ENCODE measurements around the gene CPLX3. TPM values are rescaled to one million over a fixed set of nuclear protein-coding genes. Genes with fewer than 3 reads are reported as not detected.
A peak's percentile ranks its signal among the peaks of the same experiment; 100 is the strongest.
"Not testable (repeated sequence)": the region's sequence is repeated elsewhere in the genome, so short reads cannot be mapped to it uniquely, and the experiment has no call there.

CPLX3 gene
- polyA plus RNA-seq, 1 donor, result not detected

DNA sequence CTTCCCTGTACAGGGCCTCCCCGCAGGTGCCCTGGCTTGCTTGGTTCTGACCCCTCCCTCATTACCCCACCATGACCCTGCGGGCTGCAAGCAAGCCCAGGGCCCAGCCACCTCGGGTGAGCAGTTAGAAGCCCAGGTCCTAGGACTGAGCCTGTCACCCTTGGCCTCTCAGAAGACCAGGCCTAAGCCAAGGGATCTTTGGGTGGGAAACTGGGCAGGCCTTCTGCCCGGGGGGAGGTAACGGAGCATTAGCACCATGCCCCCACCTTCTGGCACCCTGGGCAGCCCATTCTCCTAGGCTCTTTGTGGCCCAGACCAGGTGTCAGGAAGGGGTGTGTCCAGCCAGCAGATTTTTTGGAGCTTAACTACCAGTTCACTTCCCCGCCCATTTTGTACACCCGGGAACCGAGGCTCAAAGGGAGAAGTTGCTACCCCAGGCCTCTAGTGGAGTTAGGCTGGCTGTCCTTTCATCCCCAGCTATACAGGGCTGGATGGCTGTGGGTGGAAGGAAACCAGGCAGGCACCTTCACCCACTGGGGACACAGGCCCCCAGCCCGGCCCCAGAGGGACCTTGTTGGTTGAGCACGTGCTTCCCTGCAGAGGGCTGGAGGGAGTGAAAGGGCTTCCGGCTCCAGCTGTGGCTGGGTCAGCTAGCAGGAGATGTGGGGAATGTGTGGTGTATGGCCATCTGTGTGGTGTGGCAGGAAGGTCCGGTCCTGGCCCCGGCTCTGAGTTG, 43.2 kb upstream of the CPLX3 start:
- peaks cover 13% of the 10 kb centered on the region for H3K36me3 ChIP-seq (ENCODE audit: control insufficient read depth, insufficient read depth, low read length)
- H3K4me1 ChIP-seq (ENCODE audit: control insufficient read depth, insufficient read depth, low read length), result peaks cover 69% of the 10 kb centered on the region
- peak in 1 of 2 donors; percentile 59 for DNase-seq
- no peaks in the 10 kb centered on the region for H3K9me3 ChIP-seq (ENCODE audit: control insufficient read depth, low read depth, low read length)
- H3K27ac ChIP-seq (ENCODE audit: low read length), result peak overlapping the region; percentile 34
- WGBS (ENCODE audit: insufficient coverage, low lambda C conversion rate), result no CpG with 5 or more reads among the region's 13 CpGs
- peak overlapping the region; percentile 83 for H3K4me3 ChIP-seq (ENCODE audit: low read length)
- H3K27me3 ChIP-seq (ENCODE audit: control insufficient read depth, insufficient read depth, low read length), result no peaks in the 10 kb centered on the region

DNA sequence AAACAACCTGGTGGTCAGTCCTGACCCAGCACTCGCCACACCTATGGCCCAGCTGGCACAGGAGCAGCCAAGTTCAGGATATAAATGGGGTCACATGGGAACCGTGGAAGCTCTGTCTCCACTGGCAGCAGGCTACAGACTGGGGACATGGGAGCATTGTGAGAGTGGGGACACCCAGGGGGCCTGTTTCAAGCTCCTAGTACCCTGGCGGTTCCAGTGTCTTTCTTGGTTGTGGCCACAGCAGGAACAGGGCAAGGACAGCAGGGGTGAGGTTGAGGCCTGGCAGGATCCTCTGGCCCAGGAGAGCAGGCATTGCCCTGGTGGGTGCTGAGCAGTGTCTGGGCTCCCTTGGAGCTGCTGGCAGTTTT, 42.6 kb upstream of the CPLX3 start:
- Histone ChIP-seq H3K4me3 (ENCODE audit: low read length) (peak overlapping the region; percentile 83), H3K27ac (ENCODE audit: low read length) (no peak overlapping the region), H3K36me3 (ENCODE audit: control insufficient read depth, insufficient read depth, low read length) (peaks cover 15% of the 10 kb centered on the region), H3K4me1 (ENCODE audit: control insufficient read depth, insufficient read depth, low read length) (peaks cover 69% of the 10 kb centered on the region), H3K9me3 (ENCODE audit: control insufficient read depth, low read depth, low read length) (no peaks in the 10 kb centered on the region), H3K27me3 (ENCODE audit: control insufficient read depth, insufficient read depth, low read length) (no peaks in the 10 kb centered on the region)
- WGBS (ENCODE audit: insufficient coverage, low lambda C conversion rate), result no CpG with 5 or more reads among the region's 3 CpGs
- no peak for DNase-seq

- no CpG with 5 or more reads among the region's 8 CpGs for WGBS (ENCODE audit: insufficient coverage, low lambda C conversion rate)
- no peak for DNase-seq
- Histone ChIP-seq H3K27ac (ENCODE audit: low read length) (no peak overlapping the region), H3K36me3 (ENCODE audit: control insufficient read depth, insufficient read depth, low read length) (peaks cover 15% of the 10 kb centered on the region), H3K27me3 (ENCODE audit: control insufficient read depth, insufficient read depth, low read length) (no peaks in the 10 kb centered on the region), H3K4me3 (ENCODE audit: low read length) (no peak overlapping the region), H3K4me1 (ENCODE audit: control insufficient read depth, insufficient read depth, low read length) (peaks cover 75% of the 10 kb centered on the region), H3K9me3 (ENCODE audit: control insufficient read depth, low read depth, low read length) (no peaks in the 10 kb centered on the region)
These were observed 41.8 kb upstream of the CPLX3 start for GRCh38 chr15:74784426-74785193.

DNA sequence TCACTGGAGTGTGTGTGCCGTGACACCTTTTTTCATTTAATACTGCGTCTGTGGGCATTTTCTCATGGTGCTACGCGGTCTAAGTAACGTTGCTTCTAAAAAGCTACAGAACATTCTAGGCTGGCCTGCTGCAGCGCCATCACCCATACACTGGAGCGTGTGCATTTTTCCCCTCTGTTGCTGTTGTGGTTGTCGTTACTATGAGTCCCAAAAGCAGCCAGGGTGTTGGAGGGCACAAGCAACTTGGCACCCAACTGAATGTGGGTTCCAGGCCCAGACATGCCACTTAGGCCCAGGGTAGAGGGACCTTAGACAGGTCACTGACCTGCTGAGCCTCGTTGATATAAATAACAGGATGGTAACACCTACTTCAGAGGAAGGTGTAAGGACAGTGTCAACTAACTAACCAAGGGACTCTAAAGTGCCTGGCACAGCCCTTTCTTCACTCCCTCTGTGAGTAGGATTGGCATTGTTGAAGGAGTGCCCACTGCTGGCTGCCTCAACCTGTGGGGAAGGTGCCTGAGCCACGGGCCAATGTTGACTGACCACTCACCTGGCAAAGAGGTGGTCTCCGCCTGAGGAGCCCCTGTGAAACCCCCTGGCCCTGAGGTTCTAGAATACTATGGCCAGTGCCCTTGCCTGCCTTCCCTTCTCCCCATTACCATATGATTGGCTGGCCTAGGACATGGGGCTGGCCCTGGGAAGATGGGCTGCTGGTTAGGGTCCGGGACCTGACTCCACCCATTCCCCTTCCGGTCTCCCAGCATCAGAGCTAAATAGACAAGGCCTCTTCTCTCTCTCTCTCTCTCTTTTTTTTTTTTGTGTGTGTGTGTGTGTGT, 41.0 kb upstream of the CPLX3 start:
- Histone ChIP-seq H3K27me3 (ENCODE audit: control insufficient read depth, insufficient read depth, low read length) (no peaks in the 10 kb centered on the region), H3K9me3 (ENCODE audit: control insufficient read depth, low read depth, low read length) (no peaks in the 10 kb centered on the region), H3K4me1 (ENCODE audit: control insufficient read depth, insufficient read depth, low read length) (peaks cover 77% of the 10 kb centered on the region), H3K36me3 (ENCODE audit: control insufficient read depth, insufficient read depth, low read length) (peaks cover 15% of the 10 kb centered on the region), H3K27ac (ENCODE audit: low read length) (no peak overlapping the region), H3K4me3 (ENCODE audit: low read length) (no peak overlapping the region)
- no peak for DNase-seq
- WGBS (ENCODE audit: insufficient coverage, low lambda C conversion rate), result 80% methylated on average over 1 of the region's 13 CpGs

DNA sequence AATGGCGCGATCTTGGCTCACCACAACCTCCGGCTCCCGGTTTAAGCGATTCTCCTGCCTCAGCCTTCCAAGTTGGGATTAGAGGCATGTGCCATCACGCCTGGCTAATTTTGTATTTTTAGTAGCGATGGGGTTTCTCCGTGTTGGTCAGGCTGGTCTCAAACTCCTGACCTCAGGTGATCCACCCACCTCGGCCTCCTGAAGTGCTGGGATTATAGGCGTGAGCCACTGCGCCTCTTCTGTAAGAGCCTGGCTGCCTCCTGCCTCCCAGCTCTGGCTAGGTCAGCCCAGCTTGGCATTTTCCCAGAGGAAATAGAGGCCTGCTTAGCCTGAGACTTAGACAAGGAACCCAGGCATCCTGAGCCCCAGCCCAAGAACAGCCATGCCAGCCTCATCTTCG, 40.3 kb upstream of the CPLX3 start:
- not testable (repeated sequence) for H3K27me3 ChIP-seq (ENCODE audit: control insufficient read depth, insufficient read depth, low read length); DNase-seq; H3K9me3 ChIP-seq (ENCODE audit: control insufficient read depth, low read depth, low read length); H3K27ac ChIP-seq (ENCODE audit: low read length); H3K4me3 ChIP-seq (ENCODE audit: low read length)
- H3K36me3 ChIP-seq (ENCODE audit: control insufficient read depth, insufficient read depth, low read length), result peaks cover 15% of the 10 kb centered on the region
- WGBS (ENCODE audit: insufficient coverage, low lambda C conversion rate), result no CpG with 5 or more reads among the region's 12 CpGs
- peaks cover 77% of the 10 kb centered on the region for H3K4me1 ChIP-seq (ENCODE audit: control insufficient read depth, insufficient read depth, low read length)

DNA sequence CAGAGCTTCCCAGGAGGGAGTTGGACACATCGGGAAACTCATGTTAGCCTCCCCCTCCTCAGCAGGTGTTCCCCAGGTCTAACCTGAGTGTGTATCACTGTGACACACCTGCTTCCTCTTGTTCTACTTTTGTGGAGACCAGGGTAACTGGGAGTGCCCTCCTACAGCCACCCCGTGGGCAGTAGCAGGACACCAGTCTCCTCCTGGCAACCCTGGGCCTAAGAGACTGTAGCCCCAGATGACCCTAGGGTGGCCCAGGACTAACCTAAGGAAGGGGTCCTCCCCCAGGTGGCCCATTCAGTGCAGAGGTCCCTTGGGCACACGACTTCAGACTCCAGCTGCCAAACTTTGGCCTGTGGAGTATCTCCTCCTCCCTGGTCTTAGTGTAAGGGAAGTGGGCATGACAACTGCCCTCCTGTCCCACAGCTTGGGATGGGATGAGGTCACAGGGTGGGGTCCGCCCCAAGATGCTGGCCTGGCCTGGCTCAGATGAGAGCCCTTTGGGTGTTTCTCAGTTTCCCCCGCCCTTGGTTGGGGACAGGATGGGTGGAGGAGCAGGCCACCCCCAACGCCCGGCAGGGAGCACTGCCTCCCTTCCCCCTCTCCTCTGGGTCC, 39.8 kb upstream of the CPLX3 start:
- no peak for DNase-seq
- H3K4me1 ChIP-seq (ENCODE audit: control insufficient read depth, insufficient read depth, low read length), result peaks cover 77% of the 10 kb centered on the region
- H3K36me3 ChIP-seq (ENCODE audit: control insufficient read depth, insufficient read depth, low read length), result peaks cover 15% of the 10 kb centered on the region
- no peaks in the 10 kb centered on the region for H3K27me3 ChIP-seq (ENCODE audit: control insufficient read depth, insufficient read depth, low read length)
- H3K4me3 ChIP-seq (ENCODE audit: low read length), result no peak overlapping the region
- no peak overlapping the region for H3K27ac ChIP-seq (ENCODE audit: low read length)
- H3K9me3 ChIP-seq (ENCODE audit: control insufficient read depth, low read depth, low read length), result no peaks in the 10 kb centered on the region
- no CpG with 5 or more reads among the region's 7 CpGs for WGBS (ENCODE audit: insufficient coverage, low lambda C conversion rate)

DNA sequence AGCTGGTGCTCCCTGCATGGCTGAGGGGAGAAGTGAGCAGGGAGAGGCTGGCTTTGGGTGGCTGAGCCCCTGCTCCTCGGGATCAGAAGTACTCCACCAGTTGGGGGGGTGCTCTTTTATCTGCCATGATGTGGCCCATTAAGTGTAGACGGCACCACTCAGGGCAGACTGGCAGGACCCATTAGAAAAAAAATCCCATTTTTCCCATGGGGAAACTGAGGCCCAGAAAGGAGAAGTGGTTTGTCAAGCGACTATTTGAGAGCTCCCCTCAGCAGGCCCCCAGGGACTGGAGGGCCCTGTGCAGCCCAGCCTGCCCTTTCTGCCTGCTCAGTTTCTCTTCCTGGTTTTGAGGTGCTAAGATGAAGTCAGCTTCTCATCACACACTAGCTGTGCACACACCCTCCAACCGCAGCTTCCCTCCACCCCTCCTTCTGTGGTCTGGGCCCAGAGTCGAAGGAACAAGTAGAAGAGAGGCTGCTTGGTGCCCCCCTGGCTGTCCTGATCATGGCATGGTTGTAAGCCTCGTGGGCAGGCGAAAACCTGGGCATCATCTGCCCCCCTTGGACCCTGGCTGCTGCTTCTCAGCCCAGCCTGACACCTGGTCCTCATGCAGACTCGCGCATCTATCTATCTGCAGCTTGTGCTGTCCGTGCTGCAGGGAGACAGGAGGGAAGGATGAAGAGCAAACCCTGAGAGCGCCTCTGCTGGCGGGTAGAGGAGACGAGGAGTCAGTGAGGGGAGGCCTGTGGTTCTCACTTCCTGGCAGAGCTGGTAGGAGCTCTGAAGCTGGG, 39.0 kb upstream of the CPLX3 start:
- no peak overlapping the region for H3K4me3 ChIP-seq (ENCODE audit: low read length)
- peaks cover 16% of the 10 kb centered on the region for H3K36me3 ChIP-seq (ENCODE audit: control insufficient read depth, insufficient read depth, low read length)
- peak in 1 of 2 donors; percentile 76 for DNase-seq
- no CpG with 5 or more reads among the region's 13 CpGs for WGBS (ENCODE audit: insufficient coverage, low lambda C conversion rate)
- H3K9me3 ChIP-seq (ENCODE audit: control insufficient read depth, low read depth, low read length), result no peaks in the 10 kb centered on the region
- H3K27ac ChIP-seq (ENCODE audit: low read length), result peak overlapping the region; percentile 59
- H3K27me3 ChIP-seq (ENCODE audit: control insufficient read depth, insufficient read depth, low read length), result no peaks in the 10 kb centered on the region
- H3K4me1 ChIP-seq (ENCODE audit: control insufficient read depth, insufficient read depth, low read length), result peaks cover 84% of the 10 kb centered on the region

DNA sequence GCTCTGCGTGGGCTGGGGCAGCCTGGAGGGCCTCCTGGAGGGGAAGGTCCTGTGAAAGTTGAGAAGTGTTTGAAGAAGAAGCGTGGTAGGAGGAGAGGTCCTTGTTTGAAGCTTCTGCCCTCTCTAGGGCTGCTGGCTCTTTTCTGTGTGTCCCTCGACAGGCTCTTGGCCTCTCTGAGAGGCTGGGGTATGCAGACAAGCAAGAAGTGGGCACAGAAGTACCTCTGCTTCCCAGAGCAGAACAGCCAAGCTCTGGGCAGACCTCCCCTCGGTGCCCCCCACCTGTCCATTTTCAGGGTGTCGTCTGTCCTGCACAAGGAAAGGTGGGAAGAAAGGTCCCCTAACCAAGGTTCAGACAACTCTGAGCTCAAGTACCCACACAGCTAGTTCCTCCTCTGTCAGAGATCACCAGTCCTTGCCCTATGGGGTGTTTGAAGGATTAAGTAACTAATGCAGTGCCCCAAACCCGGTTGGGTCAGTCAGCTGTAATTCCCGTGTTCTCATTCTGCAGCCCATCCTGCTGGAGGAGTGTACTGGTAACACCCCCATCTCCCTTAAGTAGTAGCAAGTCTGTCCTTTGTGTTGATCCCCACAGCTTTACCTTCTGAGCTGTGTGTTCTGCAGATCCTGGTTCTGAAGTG, 38.3 kb upstream of the CPLX3 start:
- Histone ChIP-seq H3K4me3 (ENCODE audit: low read length) (no peak overlapping the region), H3K4me1 (ENCODE audit: control insufficient read depth, insufficient read depth, low read length) (peaks cover 87% of the 10 kb centered on the region), H3K27me3 (ENCODE audit: control insufficient read depth, insufficient read depth, low read length) (no peaks in the 10 kb centered on the region), H3K36me3 (ENCODE audit: control insufficient read depth, insufficient read depth, low read length) (peaks cover 23% of the 10 kb centered on the region), H3K9me3 (ENCODE audit: control insufficient read depth, low read depth, low read length) (no peaks in the 10 kb centered on the region), H3K27ac (ENCODE audit: low read length) (peak overlapping the region; percentile 59)
- no peak for DNase-seq
- 70% methylated on average over 2 of the region's 7 CpGs for WGBS (ENCODE audit: insufficient coverage, low lambda C conversion rate)

DNA sequence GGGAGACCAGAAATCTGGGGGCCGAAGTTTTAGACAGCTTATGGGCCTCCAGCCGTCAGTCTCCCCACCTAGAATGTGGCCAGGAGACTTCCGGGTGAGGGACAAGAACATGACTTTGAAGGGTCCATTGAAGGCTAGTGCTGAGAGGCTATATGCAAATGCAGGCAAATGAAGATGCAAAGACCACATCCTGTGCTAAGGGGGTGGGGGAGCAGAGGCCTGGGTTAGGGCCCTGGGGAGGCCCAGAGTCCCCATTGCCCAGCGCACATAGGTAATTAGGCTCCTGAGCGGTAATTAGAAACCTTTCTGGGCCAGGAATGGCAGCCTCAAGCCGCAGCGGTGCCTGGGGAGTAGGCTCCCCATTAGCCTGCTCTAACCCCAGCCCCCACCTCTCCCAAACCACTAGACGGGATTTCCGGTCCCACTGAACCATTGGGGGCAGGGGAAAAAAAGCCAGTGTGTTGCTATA, 37.7 kb upstream of the CPLX3 start:
- no peak overlapping the region for H3K4me3 ChIP-seq (ENCODE audit: low read length)
- no peaks in the 10 kb centered on the region for H3K27me3 ChIP-seq (ENCODE audit: control insufficient read depth, insufficient read depth, low read length)
- peak in 1 of 2 donors; percentile 50 for DNase-seq
- no peaks in the 10 kb centered on the region for H3K9me3 ChIP-seq (ENCODE audit: control insufficient read depth, low read depth, low read length)
- H3K36me3 ChIP-seq (ENCODE audit: control insufficient read depth, insufficient read depth, low read length), result peaks cover 24% of the 10 kb centered on the region
- no CpG with 5 or more reads among the region's 9 CpGs for WGBS (ENCODE audit: insufficient coverage, low lambda C conversion rate)
- peaks cover 84% of the 10 kb centered on the region for H3K4me1 ChIP-seq (ENCODE audit: control insufficient read depth, insufficient read depth, low read length)
- H3K27ac ChIP-seq (ENCODE audit: low read length), result peak overlapping the region; percentile 59

All from large intestine (tissue), 3 donors.